OCI-LY1 (cell line): ENCODE results near the gene PSKH1.

ENCODE experiments used
- EZH2 ChIP-seq: fragments of 200-600 bp; sonication (generic), shearing (Covaris generic); IDR thresholded peaks from 2 replicates; pipeline ENCODE4 v1.8.0; 2017; ENCODE audit warnings: borderline replicate concordance, mixed run types, mild to moderate bottlenecking, antibody characterized with exemption, low read length, moderate library complexity, mixed read lengths
- TF ChIP-seq, protein P1 (sequence below): fragments of 200-600 bp; sonication (generic), shearing (Covaris generic); IDR thresholded peaks from 2 replicates; pipeline ENCODE4 v1.5.1; 2017; ENCODE audit warnings: mild to moderate bottlenecking, antibody characterized with exemption, low read length, moderate library complexity, mixed read lengths

DNA sequence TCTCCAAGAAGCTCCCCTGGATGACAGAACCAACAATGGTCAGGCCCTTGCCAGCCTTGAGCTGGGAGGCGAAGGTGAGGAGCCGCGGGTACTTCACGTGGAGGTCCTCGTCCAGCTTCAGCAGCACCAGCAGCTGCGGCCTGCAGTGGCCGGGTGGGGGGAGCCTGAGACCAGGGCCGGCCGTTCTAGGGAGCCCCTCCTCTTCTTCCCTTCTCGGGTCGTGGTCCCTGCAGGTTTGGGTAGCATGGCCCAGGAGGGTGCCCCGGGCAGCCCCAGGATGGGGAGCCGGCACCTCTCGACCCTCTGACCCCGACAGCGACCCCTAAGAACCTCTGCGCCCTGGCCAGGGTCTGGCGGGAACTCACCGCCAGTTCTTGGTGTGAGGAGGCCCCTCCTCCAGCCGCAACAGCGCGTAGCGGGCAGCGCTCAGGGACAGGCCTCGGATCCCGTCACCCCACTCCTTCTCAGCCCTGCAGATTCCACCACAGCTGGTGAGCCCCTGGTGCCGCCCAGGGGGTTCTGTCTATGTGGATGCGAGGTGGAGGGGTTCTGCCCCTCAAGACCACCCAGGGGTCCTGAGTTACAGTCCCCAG lies 54.0 kb downstream of the PSKH1 start:
- TF ChIP-seq, protein P1, sequence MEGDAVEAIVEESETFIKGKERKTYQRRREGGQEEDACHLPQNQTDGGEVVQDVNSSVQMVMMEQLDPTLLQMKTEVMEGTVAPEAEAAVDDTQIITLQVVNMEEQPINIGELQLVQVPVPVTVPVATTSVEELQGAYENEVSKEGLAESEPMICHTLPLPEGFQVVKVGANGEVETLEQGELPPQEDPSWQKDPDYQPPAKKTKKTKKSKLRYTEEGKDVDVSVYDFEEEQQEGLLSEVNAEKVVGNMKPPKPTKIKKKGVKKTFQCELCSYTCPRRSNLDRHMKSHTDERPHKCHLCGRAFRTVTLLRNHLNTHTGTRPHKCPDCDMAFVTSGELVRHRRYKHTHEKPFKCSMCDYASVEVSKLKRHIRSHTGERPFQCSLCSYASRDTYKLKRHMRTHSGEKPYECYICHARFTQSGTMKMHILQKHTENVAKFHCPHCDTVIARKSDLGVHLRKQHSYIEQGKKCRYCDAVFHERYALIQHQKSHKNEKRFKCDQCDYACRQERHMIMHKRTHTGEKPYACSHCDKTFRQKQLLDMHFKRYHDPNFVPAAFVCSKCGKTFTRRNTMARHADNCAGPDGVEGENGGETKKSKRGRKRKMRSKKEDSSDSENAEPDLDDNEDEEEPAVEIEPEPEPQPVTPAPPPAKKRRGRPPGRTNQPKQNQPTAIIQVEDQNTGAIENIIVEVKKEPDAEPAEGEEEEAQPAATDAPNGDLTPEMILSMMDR = no peak
- TF ChIP-seq EZH2 = no peak
